Motor neuron (in vitro differentiated cells): Measurements from ENCODE around the gene SRRM5. TPM values are rescaled to one million over a fixed set of nuclear protein-coding genes. Genes with fewer than 3 reads are reported as not detected.
A peak's percentile ranks its signal among the peaks of the same experiment; 100 is the strongest.

Experiments used
- ATAC-seq, 8 experiments: fragments of 200-7000 bp; cut with Tn5 transposase; replicated peaks in 6 of 8; 2 replicates each; pipeline ENCODE4 v1.8.0; 2021; ENCODE audit warnings: mild to moderate bottlenecking in 8 of 8, moderate library complexity in 8 of 8
- H3K27ac ChIP-seq, 2 donors: fragments of 250-450 bp; sonication (Bioruptor Pico); 2 replicates each; pipeline ENCODE4 v1.9.0; 2021; ENCODE audit warnings: antibody characterized with exemption in 2 of 2, mild to moderate bottlenecking in 2 of 2, moderate library complexity in 1 of 2
- H3K4me1 ChIP-seq, 2 donors: fragments of 250-450 bp; sonication (Bioruptor Pico); replicated peaks in 1 of 2; 2 replicates each; pipeline ENCODE4 v1.6.1; 2021; ENCODE audit warnings: antibody characterized with exemption in 2 of 2, mild to moderate bottlenecking in 2 of 2, moderate library complexity in 1 of 2
- H3K4me3 ChIP-seq, 5 donors: fragments of 250-450 bp; sonication (Bioruptor Pico); 2 replicates each; pipeline ENCODE4 v1.9.0; 2021; ENCODE audit warnings: antibody characterized with exemption in 5 of 5, mild to moderate bottlenecking in 5 of 5, moderate library complexity in 4 of 5
- WGBS, 10 experiments: fragments of 450-650 bp; shearing (Covaris generic); methylation state at CpG; one replicate each; pipeline ENCODE4 v1.0.0; 2022; 5-methylcytosine and 5-hydroxymethylcytosine counted together
- in situ Hi-C, 9 experiments: fragments of 400-800 bp; cut with MboI; loops; one replicate each; pipeline ENCODE4 v1.15.0; 2021; ENCODE audit warnings: low sequenced_read_pairs in 9 of 9, low pct_unique_long_range_greater_than_20kb in 2 of 9; ENCODE audit not compliant: unreplicated experiment in 9 of 9
- total RNA-seq, 8 experiments: library from RNA; unstranded; fragments of 300-600 nt; gene quantifications; 2 replicates each; pipeline versions ENCODE4 v1.2.3 to v1.2.4, GENCODE V29; 2022

The SRRM5 gene
- total RNA-seq, 8 experiments from 2014 or later, result 0.60 to 2.3 (median 0.77) TPM

DNA sequence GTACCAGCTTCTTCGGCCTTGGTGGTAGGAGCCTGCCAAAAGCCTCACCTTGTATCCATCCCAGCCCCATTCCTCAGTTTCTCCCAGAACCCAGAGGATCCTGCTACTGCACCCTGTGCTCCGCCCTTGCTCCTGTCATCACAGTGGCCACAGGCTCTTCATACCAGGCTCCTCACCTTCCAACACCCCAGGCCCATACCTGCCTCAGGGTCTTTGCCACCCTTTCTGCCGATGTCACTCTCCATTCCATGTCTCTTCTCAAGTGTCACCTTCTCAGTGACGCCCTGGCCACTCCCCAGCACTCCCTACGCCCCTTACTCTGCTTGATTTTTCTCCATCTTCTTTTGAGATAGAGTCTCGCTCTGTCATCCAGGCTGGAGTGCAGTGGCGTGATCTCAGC lies 2.0 kb upstream of the SRRM5 start:
- 69 to 100% (median 83%) methylated on average over 1 to 7 of the region's 7 CpGs; no CpG with 5 or more reads in 1 of the 10 experiments for WGBS, 10 experiments
- Histone ChIP-seq H3K4me1 (no peaks in the 10 kb centered on the region), H3K4me3 (no peak overlapping the region), H3K27ac (no peak overlapping the region)
- in situ Hi-C loops, result no loop called here
- ATAC-seq, result peak in 1 of 8 experiments; percentile 24

DNA sequence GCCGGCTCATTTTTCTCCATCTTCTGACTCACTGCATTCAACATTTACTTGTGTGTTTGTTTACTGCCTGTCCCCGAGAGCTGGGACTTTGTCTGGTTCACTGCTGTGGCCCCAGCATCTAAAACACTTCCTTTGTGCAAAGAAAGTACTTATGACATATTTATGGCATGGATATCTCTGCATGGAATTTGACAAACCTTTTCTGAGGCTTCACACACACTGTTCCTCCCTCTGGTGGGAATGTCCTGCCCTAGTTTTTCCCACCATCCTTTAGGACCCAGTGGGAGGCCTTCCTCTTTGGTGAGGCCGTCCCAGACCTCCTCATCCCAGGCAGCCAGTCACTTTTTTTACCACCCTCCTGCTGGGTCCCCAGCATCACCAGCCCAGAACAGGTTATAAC lies 1.4 kb upstream of the SRRM5 start:
- 14 to 100% (median 52%) methylated on average over 1 to 3 of the region's 3 CpGs; no CpG with 5 or more reads in 3 of the 10 experiments for WGBS, 10 experiments
- ATAC-seq, result peak in 1 of 8 experiments; percentile 27
- H3K27ac ChIP-seq, result no peak overlapping the region
- in situ Hi-C loops, result no loop called here
- H3K4me1 ChIP-seq, result no peaks in the 10 kb centered on the region
- no peak overlapping the region for H3K4me3 ChIP-seq

DNA sequence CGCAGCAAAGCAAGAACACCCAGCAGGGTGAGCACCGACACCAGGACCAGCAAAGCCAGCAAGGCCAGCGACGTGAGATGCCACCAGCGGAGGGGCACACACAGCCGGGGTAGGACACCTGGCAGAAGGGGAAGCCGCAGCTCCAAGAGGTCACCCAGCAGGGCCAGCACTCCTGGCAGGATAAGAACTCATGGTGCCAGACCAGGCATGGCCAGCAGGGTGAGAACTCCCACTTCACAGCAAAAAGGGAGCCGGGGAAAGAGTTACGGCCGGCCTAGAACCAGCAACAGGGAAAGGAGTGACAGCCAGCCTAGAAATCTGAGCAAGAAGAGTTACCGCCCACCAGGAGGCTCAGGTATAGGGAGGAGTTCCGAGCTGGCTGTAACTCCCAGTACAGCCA lies 486 bp downstream of the SRRM5 start:
- Histone ChIP-seq H3K4me1 (no peaks in the 10 kb centered on the region), H3K4me3 (no peak overlapping the region), H3K27ac (no peak overlapping the region)
- in situ Hi-C loops, result no loop called here
- WGBS, 10 experiments, result 76 to 100% (median 84%) methylated on average over 1 to 9 of the region's 12 CpGs; no CpG with 5 or more reads in 4 of the 10 experiments
- ATAC-seq, result no peak

DNA sequence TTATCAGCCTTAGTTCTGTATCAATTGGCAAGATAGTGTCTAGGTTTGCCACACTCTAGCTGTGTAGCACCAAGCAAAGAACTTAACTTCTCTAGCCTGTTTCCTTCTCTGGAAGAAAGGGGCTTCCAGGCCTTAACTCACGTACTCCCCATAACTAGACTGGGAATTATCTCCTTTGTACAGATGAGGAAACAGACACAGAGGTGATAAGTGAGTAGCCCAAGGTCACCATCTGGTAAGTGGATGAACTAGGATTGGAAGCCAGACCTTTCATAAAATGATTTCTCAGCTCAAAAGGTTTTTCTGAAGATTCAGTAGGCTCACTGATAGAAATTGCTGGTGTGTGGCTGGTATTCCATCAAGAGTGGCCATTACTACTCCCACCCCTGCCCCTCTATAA lies 4.4 kb downstream of the SRRM5 start:
- 44 to 100% (median 100%) methylated on average over 1 of the region's 1 CpG; no CpG with 5 or more reads in 7 of the 10 experiments for WGBS, 10 experiments
- Histone ChIP-seq H3K27ac (no peak overlapping the region), H3K4me3 (no peak overlapping the region), H3K4me1 (peaks cover 12 to 14% of the 10 kb centered on the region in 2 donors)
- in situ Hi-C loops, result no loop called here
- no peak for ATAC-seq

DNA sequence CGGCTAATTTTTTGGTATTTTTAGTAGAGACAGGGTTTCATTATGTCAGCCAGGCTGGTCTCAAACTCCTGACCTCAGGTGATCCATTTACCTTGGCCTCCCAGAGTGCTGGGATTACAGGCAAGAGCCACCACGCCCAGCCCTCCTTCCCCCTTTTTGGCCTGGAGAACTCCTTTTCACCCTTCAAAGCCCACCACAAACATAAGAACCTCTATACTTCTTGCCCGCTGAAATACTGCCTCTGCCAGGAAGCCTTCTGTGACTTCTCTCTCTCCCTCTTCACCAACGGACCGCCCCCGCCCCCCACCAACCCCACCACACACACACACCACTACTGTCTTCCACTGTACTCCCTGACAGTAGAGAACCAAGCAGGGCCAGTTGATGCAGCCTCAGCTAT lies 5.1 kb downstream of the SRRM5 start:
- 83 to 100% (median 100%) methylated on average over 1 to 3 of the region's 6 CpGs; no CpG with 5 or more reads in 3 of the 10 experiments for WGBS, 10 experiments
- in situ Hi-C loops, result no loop called here
- peaks cover 12 to 14% of the 10 kb centered on the region in 2 donors for H3K4me1 ChIP-seq
- ATAC-seq, result no peak
- no peak overlapping the region for H3K27ac ChIP-seq
- H3K4me3 ChIP-seq, result no peak overlapping the region

DNA sequence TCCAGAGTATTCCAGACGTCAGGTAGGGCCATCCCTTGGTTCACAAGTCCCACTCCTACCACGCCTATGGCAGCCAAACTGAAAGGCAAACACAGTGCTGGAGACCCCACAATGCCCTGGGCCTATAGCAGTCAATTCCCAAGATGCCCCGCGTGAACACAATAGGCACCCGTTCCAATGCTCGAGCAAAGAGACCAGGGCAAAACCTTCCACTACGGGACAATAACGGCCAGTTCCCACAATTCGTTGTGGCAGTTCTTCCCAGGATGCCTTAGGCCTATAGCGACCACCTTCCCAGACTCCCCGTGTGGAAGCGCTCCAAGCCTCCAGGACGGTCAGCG lies 7.0 kb downstream of the SRRM5 start:
- peaks cover 12 to 14% of the 10 kb centered on the region in 2 donors for H3K4me1 ChIP-seq
- WGBS, 10 experiments, result 0 to 3% (median 0%) methylated on average over 2 to 12 of the region's 14 CpGs; no CpG with 5 or more reads in 7 of the 10 experiments
- ATAC-seq, result peak; percentile 15 to 33 (median 22)
- peak overlapping the region; percentile 49 to 62 (median 58) for H3K4me3 ChIP-seq
- H3K27ac ChIP-seq, result peak overlapping the region; percentile 94 to 97
- in situ Hi-C loops, result no loop called here

DNA sequence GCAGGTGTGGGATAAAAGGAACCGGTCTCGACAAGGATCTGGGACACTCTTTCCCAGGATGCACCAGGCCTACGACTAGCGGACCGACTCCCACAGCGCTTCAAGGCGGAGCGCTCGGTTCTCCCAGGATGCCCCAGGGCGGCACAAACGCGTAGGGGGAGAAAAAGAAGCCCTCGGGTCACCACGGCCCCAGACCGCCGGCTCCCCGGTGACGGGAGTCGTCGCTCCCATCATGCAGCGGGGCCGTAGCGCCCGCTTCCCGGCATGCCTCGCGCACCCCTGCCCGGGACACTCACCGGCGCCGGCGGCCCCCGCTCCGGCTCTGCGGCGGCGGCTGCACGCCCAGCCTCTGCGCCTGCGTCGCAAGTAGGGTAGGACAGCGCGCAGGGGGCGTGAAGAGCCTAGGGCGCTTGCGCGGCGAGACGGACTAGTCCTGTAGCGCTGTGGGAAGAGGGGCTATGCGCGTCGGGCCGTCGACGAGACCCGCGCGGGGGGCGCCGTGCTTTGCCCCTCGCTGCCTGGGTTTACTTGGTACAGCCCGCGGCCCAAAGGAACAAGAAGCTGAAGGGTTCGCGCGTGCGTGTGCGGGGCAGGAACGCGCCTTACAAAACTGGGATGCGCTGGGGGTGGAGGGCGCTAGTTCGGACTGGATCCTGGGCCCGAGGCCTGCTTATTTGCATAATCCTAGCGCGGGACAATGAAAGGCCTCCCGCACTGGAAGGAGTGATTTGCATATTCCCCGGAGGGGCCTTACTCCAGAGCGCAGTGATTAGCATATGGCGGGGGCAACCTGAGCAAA lies 7.6 kb downstream of the SRRM5 start, which contains the start of gene ZNF428:
TSS of gene ZNF428 (minus strand) at position 368 of the 799 bp plus-strand sequence. CDS start 5,325 bp downstream, outside the sequence.
- H3K4me1 ChIP-seq, result peaks cover 12 to 14% of the 10 kb centered on the region in 2 donors
- peak within 1 kb of the TSS; percentile 49 to 62 (median 58) for H3K4me3 ChIP-seq
- peak within 1 kb of the TSS; percentile 94 to 97 for H3K27ac ChIP-seq
- in situ Hi-C loops, result no loop called here
- peak; percentile 85 to 91 (median 89) for ATAC-seq
- 0 to 10% (median 1%) methylated on average over 2 to 15 of the region's 81 CpGs; no CpG with 5 or more reads in 5 of the 10 experiments for WGBS, 10 experiments

DNA sequence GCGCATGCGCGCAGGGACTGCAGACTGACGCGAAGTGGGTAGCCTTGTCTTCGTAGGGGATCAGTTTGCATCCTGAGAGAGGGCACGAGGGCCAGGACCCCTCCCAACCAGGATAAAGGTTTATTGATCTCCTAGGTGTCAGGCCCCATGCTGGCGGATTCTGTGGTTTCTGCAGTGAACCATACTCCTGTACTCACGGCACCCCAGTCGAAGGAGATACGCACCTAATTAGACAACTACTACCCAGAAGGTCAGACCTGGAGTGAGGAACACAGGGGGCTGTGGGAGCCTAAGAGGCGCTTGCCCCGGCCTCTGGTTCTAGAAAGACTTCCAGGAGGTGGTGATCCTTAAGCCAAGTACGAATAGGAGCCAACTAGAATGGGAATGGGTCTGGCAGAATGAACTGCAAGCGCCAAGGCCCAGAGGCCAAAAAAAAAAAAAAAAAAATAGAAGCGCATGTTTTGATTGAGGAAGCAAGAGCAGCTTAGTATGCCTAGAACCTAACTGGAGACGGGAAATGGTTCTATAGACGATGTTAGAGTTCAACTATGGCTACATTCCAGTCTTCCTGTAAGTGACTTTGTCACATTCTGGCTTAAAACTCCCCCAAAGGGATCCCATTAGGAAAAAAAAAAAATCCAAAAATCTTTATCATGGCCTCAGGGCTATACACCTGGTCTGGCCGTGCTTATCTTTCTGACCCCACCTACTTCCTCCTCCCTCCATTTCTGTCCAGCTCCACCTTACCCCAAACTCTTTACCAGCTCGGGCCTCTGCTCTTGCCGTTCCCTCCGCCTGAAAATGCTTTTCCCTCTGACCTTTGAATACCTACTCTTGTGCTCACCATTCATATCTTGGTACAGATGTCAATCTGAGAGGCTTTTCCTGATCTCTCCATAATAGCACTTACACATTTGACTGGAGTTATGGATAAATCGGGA lies 8.4 kb downstream of the SRRM5 start:
- peak overlapping the region; percentile 49 to 62 (median 58) for H3K4me3 ChIP-seq
- ATAC-seq, result no peak
- in situ Hi-C loops, result no loop called here
- peaks cover 12 to 14% of the 10 kb centered on the region in 2 donors for H3K4me1 ChIP-seq
- H3K27ac ChIP-seq, result peak overlapping the region; percentile 94 to 97
- 33 to 97% (median 51%) methylated on average over 5 to 17 of the region's 23 CpGs for WGBS, 10 experiments

DNA sequence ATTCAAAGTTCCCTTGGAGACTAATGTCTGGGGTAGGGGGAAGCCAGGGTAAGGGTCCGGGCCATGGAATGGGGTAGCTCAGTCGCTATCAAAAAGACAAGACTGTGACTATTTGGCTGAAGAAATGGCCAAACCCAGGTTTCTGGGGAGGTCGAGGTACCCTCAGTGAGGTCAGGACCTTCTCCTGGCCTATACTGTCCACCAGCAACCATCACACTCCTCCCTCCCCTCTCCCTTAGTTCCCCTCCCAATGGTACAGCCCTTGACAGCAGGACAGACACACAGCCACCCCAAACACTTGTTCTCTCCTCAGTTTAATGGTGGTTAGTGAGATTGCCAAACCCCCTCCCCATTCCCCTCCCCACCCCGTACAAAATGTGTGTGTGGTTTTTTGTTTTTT lies 10.2 kb downstream of the SRRM5 start:
- no peak overlapping the region for H3K4me3 ChIP-seq
- no peak for ATAC-seq
- in situ Hi-C loops, result no loop called here
- H3K4me1 ChIP-seq, result peaks cover 12 to 14% of the 10 kb centered on the region in 2 donors
- 100% methylated on average over 1 of the region's 4 CpGs; no CpG with 5 or more reads in 9 of the 10 experiments for WGBS, 10 experiments
- H3K27ac ChIP-seq, result no peak overlapping the region

DNA sequence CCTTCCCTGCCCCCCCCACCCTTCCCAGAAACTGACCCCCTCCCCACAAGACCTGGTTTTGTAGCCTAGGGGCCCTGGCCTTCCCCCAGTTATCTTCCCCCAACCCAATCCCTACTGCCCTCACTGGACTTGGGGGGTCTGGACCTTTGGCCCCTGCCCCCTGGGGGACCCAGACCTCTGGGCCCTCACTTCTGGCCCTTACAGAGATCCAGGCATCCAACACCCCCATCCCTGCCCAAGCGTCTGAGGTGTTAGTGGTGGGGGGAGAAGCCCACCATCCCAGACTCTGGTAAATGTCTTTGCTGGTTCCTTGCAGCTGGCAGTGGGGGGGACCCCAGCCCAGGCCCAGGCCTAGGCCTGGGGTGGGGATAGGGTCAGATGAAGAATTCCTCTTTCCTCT lies 11.1 kb downstream of the SRRM5 start:
- in situ Hi-C loops, result no loop called here
- no peak for ATAC-seq
- WGBS, 10 experiments, result 60% methylated on average over 1 of the region's 1 CpG; no CpG with 5 or more reads in 9 of the 10 experiments
- Histone ChIP-seq H3K4me3 (no peak overlapping the region), H3K4me1 (peaks cover 12 to 14% of the 10 kb centered on the region in 2 donors), H3K27ac (no peak overlapping the region)

DNA sequence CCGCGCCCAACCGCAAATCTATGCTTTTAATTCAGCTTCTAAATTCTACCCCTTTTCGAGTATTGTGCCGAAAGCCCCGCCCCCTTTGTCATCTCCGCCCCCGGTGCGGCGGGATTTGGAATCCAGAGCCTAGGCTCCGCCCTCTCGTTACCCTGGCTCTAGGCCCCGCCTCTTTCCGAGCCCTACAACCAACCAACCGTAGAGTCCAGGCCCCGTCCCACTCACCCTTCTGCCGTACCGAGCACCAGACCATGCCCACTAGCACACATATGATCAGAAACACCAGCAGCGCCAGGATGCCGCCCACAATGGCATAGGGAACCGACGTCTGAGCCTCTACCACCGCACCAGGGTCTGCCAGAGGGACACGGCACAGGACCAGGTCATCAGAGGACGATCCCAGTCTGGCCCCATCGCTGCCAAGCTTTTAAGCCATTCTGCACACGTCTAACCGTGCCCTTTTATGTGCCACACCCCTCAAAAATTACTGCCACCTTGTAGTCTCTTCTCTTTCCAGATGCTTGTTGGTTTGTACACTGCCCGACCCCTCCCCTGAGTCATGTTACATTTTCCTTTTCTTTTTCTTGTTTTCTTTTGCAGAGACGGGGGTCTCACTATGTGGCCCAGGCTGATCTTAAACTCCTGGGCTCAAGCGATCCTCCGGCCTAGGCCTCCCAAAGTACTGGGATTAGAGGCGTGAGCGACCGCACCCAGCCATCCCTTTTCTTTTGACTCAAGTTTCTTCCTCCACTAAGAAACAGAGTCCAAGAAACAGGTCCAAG lies 12.2 kb downstream of the SRRM5 start:
- ATAC-seq, result no peak
- Histone ChIP-seq H3K4me3 (no peak overlapping the region), H3K4me1 (peaks cover 8 to 9% of the 10 kb centered on the region in 2 donors), H3K27ac (no peak overlapping the region)
- WGBS, 10 experiments, result 80 to 100% (median 94%) methylated on average over 1 to 19 of the region's 35 CpGs; no CpG with 5 or more reads in 2 of the 10 experiments
- in situ Hi-C loops, result no loop called here

DNA sequence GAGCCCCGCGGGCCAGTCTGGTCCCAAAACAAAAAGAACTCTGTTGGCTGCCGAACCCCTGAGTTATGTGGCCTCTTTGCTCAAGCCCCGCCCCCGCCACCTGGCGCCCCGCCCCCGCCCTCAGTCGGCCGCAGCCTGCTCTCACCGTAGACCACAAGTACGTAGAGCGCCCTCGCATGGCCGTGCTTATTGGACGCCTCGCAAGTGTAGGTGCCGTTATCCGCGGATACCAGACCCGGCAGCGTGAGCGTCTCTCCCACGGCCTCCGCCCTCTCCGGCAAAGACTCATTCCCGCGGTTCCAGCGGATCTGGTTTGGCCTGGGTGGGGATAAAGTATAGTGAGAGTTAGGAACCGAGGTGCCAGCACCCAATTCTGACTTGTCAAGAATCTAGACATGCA lies 13.0 kb downstream of the SRRM5 start:
- H3K4me1 ChIP-seq, result peaks cover 8 to 9% of the 10 kb centered on the region in 2 donors
- H3K4me3 ChIP-seq, result no peak overlapping the region
- in situ Hi-C loops, result no loop called here
- peak in 2 of 8 experiments; percentile 66 to 76 for ATAC-seq
- H3K27ac ChIP-seq, result no peak overlapping the region
- WGBS, 10 experiments, result 0 to 60% (median 19%) methylated on average over 1 to 7 of the region's 30 CpGs; no CpG with 5 or more reads in 6 of the 10 experiments
